ENCODE measurements around the gene POLD3.

DNA sequence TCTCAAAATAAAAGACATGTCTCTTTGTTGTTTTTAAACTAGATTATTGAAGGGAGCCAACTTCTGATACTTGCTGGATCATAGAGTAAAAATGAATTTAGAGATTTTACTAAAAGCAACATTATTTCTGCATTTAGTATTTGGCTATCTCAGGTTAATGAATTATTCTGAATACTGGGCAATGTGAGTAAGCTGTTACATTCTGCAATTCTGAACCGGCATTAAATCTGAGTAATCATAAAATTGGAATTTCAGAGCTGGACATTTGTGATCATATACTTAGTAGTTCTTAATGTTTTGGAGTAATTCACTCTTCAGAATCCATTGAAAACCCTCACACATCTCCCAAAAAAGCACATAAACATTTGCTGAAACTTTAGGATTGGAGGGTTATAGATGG lies 11.5 kb downstream of the POLD3 start:
- TF ChIP-seq CTCF (IDR thresholded peaks at IDR 0.05) (no peak), POLR2A (IDR thresholded peaks at IDR 0.05) (no peak)

Data from stomach (tissue), 4 donors.